Fibroblast of skin of left biceps (primary cell): ENCODE measurements around the gene VMP1.
"Not testable (repeated sequence)": the region's sequence is repeated elsewhere in the genome, so short reads cannot be mapped to it uniquely, and the experiment has no call there.

Source experiments
- DNase-seq, 2 experiments: peaks; one replicate each; pipeline ENCODE4 v3.0.0-alpha.2; 2013; ENCODE audit warnings: low read depth in 2 of 2

Gene VMP1

GRCh38 chr17:59753522-59754467 lies 46.3 kb downstream of the VMP1 start:
- DNase-seq: peak; percentile 78 to 80

GRCh38 chr17:59754552-59754951 lies 47.1 kb downstream of the VMP1 start:
- peak; percentile 94 to 96 for DNase-seq

DNA sequence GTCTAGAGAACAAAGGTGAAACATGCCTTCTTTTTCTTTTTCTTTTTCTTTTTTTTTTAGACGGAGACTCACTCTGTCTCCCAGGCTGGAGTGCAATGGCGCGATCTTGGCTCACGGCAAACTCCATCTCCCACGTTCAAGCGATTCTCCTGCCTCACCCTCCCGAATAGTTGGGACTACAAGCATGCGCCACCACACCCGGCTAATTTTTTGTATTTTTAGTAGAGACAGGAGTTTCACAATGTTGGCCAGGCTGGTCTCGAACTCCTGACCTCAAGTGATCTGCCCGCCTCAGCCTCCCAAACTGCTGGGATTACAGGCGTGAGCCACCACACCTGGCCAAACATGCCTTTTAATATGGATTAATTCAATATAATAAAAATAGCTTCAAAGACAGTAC lies 47.6 kb downstream of the VMP1 start:
- DNase-seq: not testable (repeated sequence)

- peak; percentile 90 to 92 for DNase-seq
Measured at GRCh38 chr17:59756236-59756818, 48.9 kb downstream of the VMP1 start.

- DNase-seq: no peak
Measured at GRCh38 chr17:59757043-59757442, 49.6 kb downstream of the VMP1 start.

DNA sequence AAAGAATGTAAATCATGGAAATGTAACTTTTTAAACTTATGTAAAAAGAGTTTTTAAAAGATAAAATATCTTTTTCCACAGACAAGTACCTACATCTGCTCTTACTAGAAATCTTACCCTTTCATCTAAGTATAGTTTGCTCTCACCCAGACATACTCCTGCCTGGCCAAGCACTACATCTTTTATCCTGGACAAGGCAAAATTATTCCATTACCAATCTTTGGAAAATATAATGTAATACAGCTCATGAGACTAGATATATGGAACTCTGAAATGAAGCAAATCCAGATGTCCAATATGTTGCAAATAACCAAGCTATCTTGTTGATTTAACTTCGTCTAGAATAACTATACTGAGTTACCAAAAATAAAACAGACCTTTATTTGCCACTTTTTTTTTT lies 50.0 kb downstream of the VMP1 start:
- no peak for DNase-seq

- DNase-seq: no peak
Measured at GRCh38 chr17:59757881-59758385, 50.5 kb downstream of the VMP1 start.

- DNase-seq: not testable (repeated sequence)
Measured at GRCh38 chr17:59758998-59759651, 51.7 kb downstream of the VMP1 start.

DNA sequence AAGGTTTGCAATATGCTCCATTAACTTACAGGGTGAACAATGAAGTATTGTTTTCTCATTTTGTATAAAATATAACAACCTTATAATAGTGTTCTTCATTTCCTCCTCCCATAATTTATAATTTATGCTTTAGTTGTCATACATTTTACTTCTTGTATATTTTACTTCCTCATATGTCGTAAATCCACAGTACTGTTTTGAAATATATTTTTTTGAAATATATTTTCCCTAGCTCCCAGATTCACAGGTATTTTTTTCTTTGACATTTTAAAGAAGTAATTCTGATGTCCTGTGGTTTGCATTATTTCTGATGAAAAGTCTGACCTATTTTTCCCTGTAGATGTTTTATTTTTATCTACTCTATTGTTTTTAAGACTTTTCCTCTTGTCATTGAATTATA lies 52.7 kb downstream of the VMP1 start:
- DNase-seq: no peak

DNA sequence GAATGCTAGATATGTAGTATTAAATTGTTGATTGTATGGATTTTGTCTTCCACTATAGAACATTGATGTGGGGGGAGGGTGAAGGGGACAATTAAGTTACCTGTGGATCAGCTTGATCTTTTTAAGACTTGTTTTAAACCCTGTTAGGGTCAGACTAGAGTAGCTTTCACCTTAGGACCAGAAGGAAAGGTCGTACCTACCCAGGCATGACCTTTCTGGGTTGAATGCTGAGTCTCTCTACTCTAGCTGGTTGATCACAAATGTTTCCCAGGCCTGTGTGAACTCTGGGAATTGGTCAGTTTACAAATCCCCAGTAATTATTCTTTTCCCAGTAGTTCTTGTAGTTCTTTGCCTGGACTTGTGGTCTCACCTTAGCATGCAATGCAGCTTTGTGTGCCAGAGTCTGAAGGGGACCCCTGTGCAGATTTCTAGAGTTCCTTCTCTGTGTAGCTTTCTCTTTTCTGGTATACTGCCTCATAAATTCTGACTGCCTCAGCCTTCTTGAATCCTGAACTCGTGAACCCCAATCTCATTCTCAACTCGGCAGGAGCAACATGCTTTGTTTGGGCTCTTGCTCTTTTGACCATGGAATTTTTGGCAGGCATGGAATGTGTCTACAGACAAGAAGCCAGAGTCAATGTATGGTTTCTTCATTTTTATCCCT lies 54.1 kb downstream of the VMP1 start:
- DNase-seq: peak; percentile 91

- peak in 1 of 2 experiments; percentile 62 for DNase-seq
Measured at GRCh38 chr17:59762049-59762823, 54.8 kb downstream of the VMP1 start.

DNA sequence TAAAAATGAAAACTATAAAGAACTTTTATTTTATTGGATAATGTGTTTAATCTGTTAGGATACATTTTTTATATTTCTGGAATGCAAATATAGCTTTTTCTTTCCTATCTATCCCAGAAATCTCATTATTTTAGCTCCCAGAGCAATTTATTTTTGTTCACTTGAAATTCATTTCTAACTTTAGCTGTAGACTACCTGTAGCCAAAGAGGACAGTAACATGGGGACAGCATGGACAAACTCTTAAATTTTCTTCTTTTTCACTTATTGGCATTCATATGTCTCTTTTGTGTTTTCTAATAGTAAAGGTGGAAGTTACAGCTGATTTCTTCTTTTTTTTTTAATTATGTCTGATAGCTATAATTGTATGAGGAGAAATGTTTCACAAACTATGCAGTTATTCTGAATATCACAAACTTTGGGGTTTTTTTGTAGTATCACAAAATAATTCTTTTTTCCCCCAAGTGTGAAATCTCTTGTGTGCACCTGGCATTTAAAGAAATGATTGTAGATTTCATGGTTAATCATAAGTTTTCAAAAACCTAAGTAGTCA lies 55.4 kb downstream of the VMP1 start:
- DNase-seq: no peak

GRCh38 chr17:59763861-59764260 lies 56.4 kb downstream of the VMP1 start:
- peak in 1 of 2 experiments; percentile 74 for DNase-seq

- no peak for DNase-seq
Measured at GRCh38 chr17:59764292-59764741, 56.9 kb downstream of the VMP1 start.

- DNase-seq: no peak
Measured at GRCh38 chr17:59765038-59765437, 57.6 kb downstream of the VMP1 start.

GRCh38 chr17:59766491-59766890 lies 59.0 kb downstream of the VMP1 start:
- DNase-seq: no peak

DNA sequence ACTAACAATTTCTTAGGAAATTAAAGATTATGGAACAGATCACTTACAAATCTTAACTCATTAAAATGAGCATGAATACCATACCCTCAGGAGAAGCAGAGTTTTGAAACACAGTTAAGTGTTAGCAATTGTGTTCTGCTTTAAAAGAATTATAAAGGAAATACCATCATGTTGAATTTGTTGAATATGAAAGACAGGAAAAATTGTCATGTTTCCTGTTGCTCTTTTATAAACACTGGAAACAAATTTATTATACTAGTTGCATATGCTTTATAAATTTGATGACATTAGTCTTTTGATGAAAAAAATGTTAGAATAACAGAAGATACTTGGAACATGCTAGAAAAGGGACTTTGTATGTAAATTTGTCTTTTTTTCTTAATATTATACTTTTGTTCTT lies 59.7 kb downstream of the VMP1 start:
- no peak for DNase-seq

- DNase-seq: no peak
Measured at GRCh38 chr17:59769887-59770286, 62.4 kb downstream of the VMP1 start.

GRCh38 chr17:59771093-59771492 lies 63.6 kb downstream of the VMP1 start:
- DNase-seq: no peak

DNA sequence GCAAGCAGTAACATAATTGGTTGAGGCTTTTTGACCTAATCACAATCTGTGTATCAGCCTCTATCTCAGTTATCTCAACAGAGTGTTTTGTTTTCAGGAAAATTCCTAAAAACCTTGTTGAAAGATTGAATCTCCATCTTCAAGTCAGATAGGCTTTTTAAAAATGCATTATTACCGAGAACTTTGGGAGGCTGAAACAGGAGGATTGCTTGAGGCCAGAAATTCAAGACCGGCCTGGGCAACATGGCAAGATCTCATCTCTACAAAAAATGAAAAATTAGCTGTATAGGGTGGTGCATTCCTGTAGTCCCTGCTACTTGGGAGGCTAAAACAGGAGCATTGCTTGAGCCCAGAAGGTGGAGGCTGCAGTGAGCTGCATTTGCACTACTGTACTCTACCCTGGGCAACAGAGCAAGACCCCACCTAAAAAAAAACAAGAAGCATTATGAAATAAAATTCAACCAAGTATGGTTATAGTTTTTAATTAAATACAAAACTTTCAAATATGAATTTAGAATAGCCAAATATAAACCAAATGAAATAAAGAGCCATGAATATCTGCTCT lies 68.4 kb downstream of the VMP1 start:
- DNase-seq: no peak
